Kidney (tissue), 14 donors: Measurements from ENCODE around the gene XIRP2. TPM values are rescaled to one million over a fixed set of nuclear protein-coding genes. Genes with fewer than 3 reads are reported as not detected.
"Not testable (repeated sequence)": the region's sequence is repeated elsewhere in the genome, so short reads cannot be mapped to it uniquely, and the experiment has no call there.

Experiments
- DNase-seq, 5 donors: peaks; one replicate each; pipeline ENCODE4 v3.0.0-alpha.2; 2013 to 2020
- FAIRE-seq: peaks from 2 replicates; lab custom pipeline; 2012; peaks lifted over from hg19 to GRCh38; lab: Jason Lieb, UNC
- H3K27ac ChIP-seq, 2 donors: one replicate each; pipeline ENCODE4 v1.7.0; 2013; ENCODE audit warnings: low read depth in 2 of 2, low read length in 2 of 2, inconsistent platforms in 1 of 2
- H3K27me3 ChIP-seq: one replicate; pipeline ENCODE4 v1.7.1; 2013; ENCODE audit warnings: low read length, inconsistent platforms; ENCODE audit not compliant: control insufficient read depth, insufficient read depth
- H3K36me3 ChIP-seq, 3 donors: one replicate each; pipeline versions ENCODE4 v1.7.0 to v1.7.1; 2013; ENCODE audit warnings: low read length in 3 of 3, control low read depth in 1 of 3, inconsistent platforms in 1 of 3; ENCODE audit not compliant: insufficient read depth in 3 of 3, control insufficient read depth in 2 of 3
- H3K4me1 ChIP-seq, 3 donors: one replicate each; pipeline versions ENCODE4 v1.7.0 to v1.7.1; 2013; ENCODE audit warnings: low read length in 3 of 3, inconsistent platforms in 1 of 3, low read depth in 1 of 3; ENCODE audit not compliant: control insufficient read depth in 2 of 3, insufficient read depth in 2 of 3
- H3K4me3 ChIP-seq, 3 donors: one replicate each; pipeline versions ENCODE4 v1.7.0 to v1.8.1; 2013; ENCODE audit warnings: low read length in 3 of 3, control low read depth in 1 of 3, inconsistent platforms in 1 of 3
- H3K9ac ChIP-seq, 3 donors: one replicate each; pipeline versions ENCODE4 v1.7.0 to v1.7.1; 2013; ENCODE audit warnings: low read length in 3 of 3, control low read depth in 1 of 3, inconsistent platforms in 1 of 3
- H3K9me3 ChIP-seq, 3 donors: one replicate each; pipeline versions ENCODE4 v1.7.0 to v1.7.1; 2013; ENCODE audit warnings: low read length in 3 of 3, control low read depth in 1 of 3, inconsistent platforms in 1 of 3; ENCODE audit not compliant: control insufficient read depth in 2 of 3, insufficient read depth in 1 of 3
- CTCF ChIP-seq: IDR thresholded peaks from 3 replicates; pipeline ENCODE4 v1.5.1; 2012; ENCODE audit warnings: mild to moderate bottlenecking, moderate library complexity, borderline replicate concordance; ENCODE audit not compliant: insufficient read depth; ENCODE audit errors: extremely low read depth
- intact Hi-C: fragments of 100-400 bp; cut with DNase I; formaldehyde crosslinking; loops from one replicate; pipeline ENCODE4 v1.11.1; 2022
- polyA plus RNA-seq: library from polyadenylated mRNA; stranded (reverse); fragments of 350-450 nt; fragmentation: Illumina TruSeq; extraction: RNeasy Lipid Tissue Mini Kit (QIAGEN cat#74804); gene quantifications from one replicate; pipeline ENCODE4 v1.2.3, GENCODE V29; 2014; ENCODE audit warnings: low read depth, low replicate concordance; ENCODE audit not compliant: insufficient read depth
- total RNA-seq: library from RNA; stranded (reverse); fragmentation: NEBNext Ultra II Directional; extraction: Animal tissue kit (Norgen Biotek cat#: 25700); gene quantifications from one replicate; pipeline ENCODE4 v1.2.1, GENCODE V29; 2021
- donor health status: control.
- donor health status: control.
- donor health status: control.
- donor health status: control.
- donor health status: control.
- donor health status: DM: yes; HTN: yes; CAD: no.
- donor health status: Normal renal cell carcinoma (clear cell type).

The XIRP2 gene
- total and polyA plus RNA-seq, 2 donors from 2014 or later, result not detected

- H3K27ac ChIP-seq, result no peak overlapping the region
- intact Hi-C loops, result no loop called here
- no peaks in the 10 kb centered on the region for H3K27me3 ChIP-seq
- no peaks in the 10 kb centered on the region for H3K9me3 ChIP-seq
- no peaks in the 10 kb centered on the region for H3K36me3 ChIP-seq
- no peaks in the 10 kb centered on the region for H3K4me1 ChIP-seq
- no peak overlapping the region for H3K9ac ChIP-seq
- TF ChIP-seq CTCF, result no peak
- DNase-seq (no peak), FAIRE-seq (no peak)
- no peak overlapping the region for H3K4me3 ChIP-seq
Observed at GRCh38 chr2:167265004-167265403, 376.7 kb downstream of the XIRP2 start.

GRCh38 chr2:167265722-167266121 is 377.4 kb downstream of the XIRP2 start:
- intact Hi-C loops, result no loop called here
- no peak overlapping the region for H3K9ac ChIP-seq
- no peaks in the 10 kb centered on the region for H3K27me3 ChIP-seq
- no peak for FAIRE-seq
- H3K4me1 ChIP-seq, result no peaks in the 10 kb centered on the region
- no peak overlapping the region for H3K27ac ChIP-seq
- no peaks in the 10 kb centered on the region for H3K9me3 ChIP-seq
- no peak overlapping the region for H3K4me3 ChIP-seq
- no peaks in the 10 kb centered on the region for H3K36me3 ChIP-seq
- no peak for DNase-seq
- TF ChIP-seq CTCF, result no peak

GRCh38 chr2:167268245-167268644 is 380.0 kb downstream of the XIRP2 start:
- FAIRE-seq, intact Hi-C loops, H3K36me3 ChIP-seq, H3K4me1 ChIP-seq, H3K9ac ChIP-seq, H3K27me3 ChIP-seq, DNase-seq, H3K4me3 ChIP-seq, H3K9me3 ChIP-seq, H3K27ac ChIP-seq: not testable (repeated sequence)

GRCh38 chr2:167271932-167272331 is 383.7 kb downstream of the XIRP2 start:
- H3K27me3 ChIP-seq, result no peaks in the 10 kb centered on the region
- no peaks in the 10 kb centered on the region for H3K36me3 ChIP-seq
- intact Hi-C loops, result no loop called here
- TF ChIP-seq CTCF, result no peak
- H3K27ac ChIP-seq, result no peak overlapping the region
- DNase-seq (peak in 1 of 5 donors; percentile 2), FAIRE-seq (no peak)
- H3K9ac ChIP-seq, result no peak overlapping the region
- no peaks in the 10 kb centered on the region for H3K4me1 ChIP-seq
- H3K4me3 ChIP-seq, result no peak overlapping the region
- no peaks in the 10 kb centered on the region for H3K9me3 ChIP-seq
